Stomach (tissue), 9 donors: ENCODE measurements around the gene HDAC11. TPM values are rescaled to one million over a fixed set of nuclear protein-coding genes. Genes with fewer than 3 reads are reported as not detected.
"Not testable (repeated sequence)": the region's sequence is repeated elsewhere in the genome, so short reads cannot be mapped to it uniquely, and the experiment has no call there.

Experiments used
- DNase-seq, 2 donors: peaks; one replicate each; pipeline versions ENCODE4 v3.0.0 to v3.0.0-alpha.2; 2013 to 2019
- H3K27ac ChIP-seq, 5 donors: fragments of 200-600 bp in 4 of 5; sonication (generic) in 4 of 5; one replicate each; pipeline ENCODE4 v1.5.1; 2013 to 2019; ENCODE audit warnings: mild to moderate bottlenecking in 1 of 5, moderate library complexity in 1 of 5
- H3K27me3 ChIP-seq, 3 donors: fragments of 200-600 bp; sonication (generic); one replicate each; pipeline ENCODE4 v1.5.1; 2017 to 2019; ENCODE audit warnings: mixed run types in 1 of 3
- H3K36me3 ChIP-seq, 4 donors: fragments of 200-600 bp; sonication (generic); 1 replicate in 3 of 4; 2 replicates in 1 of 4; pipeline ENCODE4 v1.5.1; 2016 to 2019
- H3K4me1 ChIP-seq, 4 donors: fragments of 200-600 bp; sonication (generic); one replicate each; pipeline ENCODE4 v1.5.1; 2016 to 2019
- H3K4me3 ChIP-seq, 4 donors: fragments of 200-600 bp; sonication (generic) in 3 of 4; one replicate each; pipeline ENCODE4 v1.5.1; 2016 to 2019; ENCODE audit warnings: mild to moderate bottlenecking in 1 of 4
- H3K9me3 ChIP-seq, 4 donors: fragments of 200-600 bp; sonication (generic); one replicate each; pipeline ENCODE4 v1.5.1; 2016 to 2019
- CTCF ChIP-seq, 7 experiments: fragments of 450-650 bp in 4 of 7; fragments of 200-600 bp in 3 of 7; sonication (generic) in 3 of 7; IDR thresholded peaks; one replicate each; pipeline ENCODE4 v1.5.1; 2016 to 2019; ENCODE audit warnings: antibody characterized with exemption in 7 of 7, control low read depth in 2 of 7, mild to moderate bottlenecking in 1 of 7
- EP300 ChIP-seq: sonication (generic); formaldehyde crosslinking; IDR thresholded peaks from one replicate; pipeline ENCODE4 v1.6.1; 2017; ENCODE audit warnings: antibody characterized with exemption
- POLR2A ChIP-seq, 4 donors: fragments of 450-650 bp; IDR thresholded peaks; one replicate each; pipeline ENCODE4 v1.6.1; 2016; ENCODE audit warnings: antibody characterized with exemption in 4 of 4, control low read depth in 2 of 4, mild to moderate bottlenecking in 1 of 4, moderate library complexity in 1 of 4
- POLR2AphosphoS5 ChIP-seq, 3 donors: sonication (generic); formaldehyde crosslinking; IDR thresholded peaks; one replicate each; pipeline ENCODE4 v1.6.1; 2016; ENCODE audit warnings: antibody characterized with exemption in 3 of 3
- WGBS, 5 donors: extraction: QIAGEN DNeasy Blood & Tissue Kit in 3 of 5; methylation state at CpG; one replicate each; pipeline versions ENCODE4 v1.1.5 to v1.1.7; 2013 to 2018; 5-methylcytosine and 5-hydroxymethylcytosine counted together
- intact Hi-C: fragments of 100-400 bp; cut with DNase I; formaldehyde crosslinking; loops from one replicate; pipeline ENCODE4 v1.15.1; 2023; ENCODE audit warnings: low total_unique reads
- polyA plus RNA-seq, 3 donors: library from polyadenylated mRNA; stranded (reverse); fragments of 200-250 nt; gene quantifications; one replicate each; pipeline ENCODE4 v1.2.3, GENCODE V29; 2013
- total RNA-seq, 5 donors: library from RNA; depleted of rRNA; stranded (reverse); fragments of >200 nt; gene quantifications; one replicate each; pipeline versions ENCODE4 v1.1.0 to v1.2.3, GENCODE V29; 2014 to 2016
- donor health status: healthy with polysubstance abuse.
- donor health status: Bipolar disorder and iron deficiency.
- donor health status: healthy.

The HDAC11 gene
- total and polyA plus RNA-seq, 8 donors = 4.9 to 16.6 (median 15.4) TPM; not detected in 1

- intact Hi-C loops = no loop called here
- no peaks in the 10 kb centered on the region for H3K36me3 ChIP-seq
- no peak overlapping the region for H3K4me3 ChIP-seq
- no peaks in the 10 kb centered on the region for H3K9me3 ChIP-seq
- TF ChIP-seq POLR2AphosphoS5 (IDR thresholded peaks at IDR 0.05) = no peak
- no peak for TF ChIP-seq EP300
- TF ChIP-seq POLR2A (IDR thresholded peaks at IDR 0.05) = no peak
- no peak for TF ChIP-seq CTCF (IDR thresholded peaks at IDR 0.05)
- H3K4me1 ChIP-seq = no peaks in the 10 kb centered on the region
- H3K27ac ChIP-seq = no peak overlapping the region
- no peaks in the 10 kb centered on the region for H3K27me3 ChIP-seq
- WGBS, 5 donors = 73 to 82% (median 77%) methylated on average over 4 of the region's 4 CpGs
- DNase-seq = no peak
Measured at GRCh38 chr3:13440204-13440817, 39.8 kb upstream of the HDAC11 start.

GRCh38 chr3:13442882-13443281, 37.2 kb upstream of the HDAC11 start:
- H3K36me3 ChIP-seq, DNase-seq, H3K4me1 ChIP-seq, intact Hi-C loops, H3K4me3 ChIP-seq, H3K27ac ChIP-seq, H3K27me3 ChIP-seq, H3K9me3 ChIP-seq: not testable (repeated sequence)
- 84 to 93% (median 91%) methylated on average over 2 of the region's 2 CpGs for WGBS, 5 donors

GRCh38 chr3:13451301-13451673, 28.8 kb upstream of the HDAC11 start:
- Histone ChIP-seq H3K4me3 (peak overlapping the region; percentile 52 to 68 (median 56)), H3K9me3 (no peaks in the 10 kb centered on the region), H3K36me3 (no peaks in the 10 kb centered on the region), H3K27ac (peak overlapping the region in 4 of 5 donors; percentile 81 to 88 (median 88)), H3K27me3 (no peaks in the 10 kb centered on the region), H3K4me1 (peaks cover 0 to 18% (median 11%) of the 10 kb centered on the region in 4 donors)
- 2 to 6% (median 5%) methylated on average over 7 of the region's 7 CpGs for WGBS, 5 donors
- no peak for DNase-seq
- intact Hi-C loops = no loop called here
- no peak for TF ChIP-seq EP300
- TF ChIP-seq POLR2A (IDR thresholded peaks at IDR 0.05) = no peak
- TF ChIP-seq POLR2AphosphoS5 (IDR thresholded peaks at IDR 0.05) = no peak

- Histone ChIP-seq H3K4me1 (peaks cover 0 to 18% (median 11%) of the 10 kb centered on the region in 4 donors), H3K9me3 (no peaks in the 10 kb centered on the region), H3K27me3 (no peaks in the 10 kb centered on the region), H3K27ac (peak overlapping the region; percentile 81 to 91 (median 88)), H3K36me3 (no peaks in the 10 kb centered on the region), H3K4me3 (peak overlapping the region; percentile 52 to 68 (median 56))
- peak in 5 of 7 experiments; percentile 18 to 62 (median 47) for TF ChIP-seq CTCF (IDR thresholded peaks at IDR 0.05)
- TF ChIP-seq EP300 = no peak
- no peak for TF ChIP-seq POLR2A (IDR thresholded peaks at IDR 0.05)
- no peak for TF ChIP-seq POLR2AphosphoS5 (IDR thresholded peaks at IDR 0.05)
- DNase-seq = peak in 1 of 2 donors; percentile 81
- 17 to 22% (median 19%) methylated on average over 12 of the region's 12 CpGs for WGBS, 5 donors
- intact Hi-C loops = no loop called here
Measured at GRCh38 chr3:13452490-13453335, 27.4 kb upstream of the HDAC11 start.

GRCh38 chr3:13455644-13456043, 24.5 kb upstream of the HDAC11 start:
- Histone ChIP-seq H3K9me3 (no peaks in the 10 kb centered on the region), H3K27ac (no peak overlapping the region), H3K4me3 (no peak overlapping the region), H3K36me3 (no peaks in the 10 kb centered on the region), H3K27me3 (peaks cover 0 to 6% (median 0%) of the 10 kb centered on the region in 3 donors), H3K4me1 (peaks cover 0 to 18% (median 11%) of the 10 kb centered on the region in 4 donors)
- DNase-seq = no peak
- 60 to 80% (median 65%) methylated on average over 6 of the region's 6 CpGs for WGBS, 5 donors
- intact Hi-C loops = no loop called here
- TF ChIP-seq EP300 (no peak), POLR2AphosphoS5 (IDR thresholded peaks at IDR 0.05) (no peak), CTCF (IDR thresholded peaks at IDR 0.05) (no peak), POLR2A (IDR thresholded peaks at IDR 0.05) (no peak)
